H1 (cell line): ENCODE data around the gene THSD1. TPM values are rescaled to one million over a fixed set of nuclear protein-coding genes. Genes with fewer than 3 reads are reported as not detected.

ENCODE experiments used
- CTCF ChIA-PET: fragments of 300-600 bp; sonication (Branson Sonifier 250); formaldehyde crosslinking; loops from one replicate; lab custom pipeline; 2021; ENCODE audit not compliant: partially characterized antibody; lab: Charles Lee
- POLR2A ChIA-PET: fragments of 300-600 bp; sonication (Branson Sonifier 250); formaldehyde crosslinking; loops from one replicate; lab custom pipeline; 2021; ENCODE audit warnings: inconsistent platforms; ENCODE audit not compliant: partially characterized antibody; lab: Charles Lee
- DNase-seq, 2 experiments: peaks; one replicate each; pipeline versions ENCODE4 v3.0.0 to v3.0.0-alpha.2; 2010 to 2022; ENCODE audit warnings: low spot score in 2 of 2, low read depth in 1 of 2, mixed read lengths in 1 of 2
- FAIRE-seq: peaks from 2 replicates; lab custom pipeline; 2011; peaks lifted over from hg19 to GRCh38; lab: Jason Lieb, UNC
- H2AFZ ChIP-seq: 2 replicates; pipeline ENCODE4 v1.8.1; 2012; ENCODE audit warnings: low read length, inconsistent platforms
- H2AK5ac ChIP-seq: 2 replicates; pipeline ENCODE4 v1.6.1; 2013; ENCODE audit warnings: low read depth, low read length
- H2BK120ac ChIP-seq: replicated peaks from 2 replicates; pipeline ENCODE3; 2013; ENCODE audit warnings: low read depth, low read length, inconsistent platforms
- H2BK12ac ChIP-seq: 2 replicates; pipeline ENCODE4 v1.6.1; 2013; ENCODE audit warnings: low read depth, low read length
- H2BK15ac ChIP-seq: 2 replicates; pipeline ENCODE4 v1.6.1; 2013; ENCODE audit warnings: low read length
- H2BK20ac ChIP-seq: 2 replicates; pipeline ENCODE4 v1.6.1; 2013; ENCODE audit warnings: low read length
- H2BK5ac ChIP-seq: 2 replicates; pipeline ENCODE4 v1.6.1; 2013; ENCODE audit warnings: low read depth, low read length
- H3K14ac ChIP-seq: 2 replicates; pipeline ENCODE4 v1.6.1; 2013; ENCODE audit warnings: inconsistent platforms; ENCODE audit not compliant: insufficient read length
- H3K18ac ChIP-seq: 2 replicates; pipeline ENCODE4 v1.6.1; 2013; ENCODE audit warnings: low read length; ENCODE audit errors: extremely low read depth
- H3K23ac ChIP-seq: 2 replicates; pipeline ENCODE4 v1.6.1; 2013; ENCODE audit warnings: inconsistent platforms; ENCODE audit not compliant: insufficient read length
- H3K23me2 ChIP-seq: 2 replicates; pipeline ENCODE4 v1.6.1; 2013; ENCODE audit warnings: low read depth, low read length
- H3K27ac ChIP-seq: 2 replicates; pipeline ENCODE4 v1.6.1; 2011; ENCODE audit warnings: low read depth, low read length, inconsistent platforms
- H3K27me3 ChIP-seq, 4 experiments: replicated peaks in 1 of 4; 1 replicate in 1 of 4; 2 replicates in 3 of 4; pipeline versions ENCODE4 v1.6.1 to v1.8.1; 2011 to 2013; ENCODE audit warnings: low read length in 3 of 4, mild to moderate bottlenecking in 3 of 4, inconsistent platforms in 2 of 4, mixed read lengths in 2 of 4, moderate library complexity in 1 of 4; ENCODE audit not compliant: control insufficient read depth in 3 of 4, insufficient read depth in 3 of 4; ENCODE audit errors: extremely low read depth in 1 of 4
- H3K36me3 ChIP-seq, 4 experiments: 2 replicates each; pipeline versions ENCODE4 v1.6.1 to v1.8.1; 2011 to 2013; ENCODE audit warnings: mild to moderate bottlenecking in 4 of 4, low read length in 3 of 4, moderate library complexity in 2 of 4, control low read depth in 1 of 4, inconsistent platforms in 1 of 4; ENCODE audit not compliant: insufficient read depth in 4 of 4, control insufficient read depth in 2 of 4
- H3K4ac ChIP-seq: replicated peaks from 2 replicates; pipeline ENCODE3; 2013; ENCODE audit warnings: low read length, low read depth, mixed read lengths, inconsistent platforms; ENCODE audit not compliant: insufficient read length
- H3K4me1 ChIP-seq, 4 experiments: replicated peaks in 1 of 4; 1 replicate in 1 of 4; 2 replicates in 3 of 4; pipeline versions ENCODE4 v1.6.1 to v1.8.1; 2011 to 2013; ENCODE audit warnings: low read length in 3 of 4, inconsistent platforms in 2 of 4, mixed read lengths in 1 of 4; ENCODE audit not compliant: insufficient read depth in 4 of 4, control insufficient read depth in 3 of 4
- H3K4me2 ChIP-seq, 2 experiments: 2 replicates each; pipeline versions ENCODE4 v1.6.1 to v1.8.1; 2011 to 2013; ENCODE audit warnings: low read depth in 2 of 2, low read length in 2 of 2, control low read depth in 1 of 2, inconsistent platforms in 1 of 2, mild to moderate bottlenecking in 1 of 2; ENCODE audit not compliant: insufficient read depth in 1 of 2
- H3K4me3 ChIP-seq, 4 experiments: fragments of 200-600, 300-600 bp in 1 of 4; sonication (generic), shearing (Covaris generic), sonication (Bioruptor Twin) in 1 of 4; 2 replicates each; pipeline versions ENCODE4 v1.5.1 to v1.8.1; 2011 to 2016; ENCODE audit warnings: low read length in 4 of 4, low read depth in 3 of 4, control low read depth in 2 of 4, inconsistent platforms in 2 of 4, mild to moderate bottlenecking in 2 of 4, mixed read lengths in 1 of 4, moderate library complexity in 1 of 4; ENCODE audit not compliant: insufficient read depth in 2 of 4; ENCODE audit errors: extremely low read depth in 1 of 4
- H3K56ac ChIP-seq: replicated peaks from 2 replicates; pipeline ENCODE3; 2013; ENCODE audit warnings: low read depth, mild to moderate bottlenecking, mixed read lengths, low read length, inconsistent platforms; ENCODE audit not compliant: insufficient read length
- H3K79me1 ChIP-seq: 2 replicates; pipeline ENCODE4 v1.6.1; 2013; ENCODE audit warnings: low read depth, low read length, control low read depth
- H3K79me2 ChIP-seq, 2 experiments: 2 replicates each; pipeline versions ENCODE4 v1.6.1 to v1.8.1; 2012 to 2013; ENCODE audit warnings: low read length in 2 of 2, mild to moderate bottlenecking in 2 of 2, inconsistent platforms in 1 of 2; ENCODE audit not compliant: insufficient read depth in 2 of 2, control insufficient read depth in 1 of 2
- H3K9ac ChIP-seq, 4 experiments: replicated peaks in 1 of 4; 1 replicate in 1 of 4; 2 replicates in 3 of 4; pipeline versions ENCODE4 v1.6.1 to v1.8.1; 2011 to 2013; ENCODE audit warnings: low read depth in 3 of 4, low read length in 3 of 4, control low read depth in 2 of 4, mild to moderate bottlenecking in 2 of 4, moderate library complexity in 2 of 4, inconsistent platforms in 1 of 4; ENCODE audit errors: extremely low read depth in 1 of 4
- H3K9me3 ChIP-seq, 2 experiments: 2 replicates each; pipeline versions ENCODE4 v1.6.1 to v1.8.1; 2012 to 2013; ENCODE audit warnings: mild to moderate bottlenecking in 2 of 2, moderate library complexity in 2 of 2, control low read depth in 1 of 2, inconsistent platforms in 1 of 2, low read depth in 1 of 2, low read length in 1 of 2, mixed read lengths in 1 of 2; ENCODE audit not compliant: insufficient read depth in 2 of 2
- H4K20me1 ChIP-seq, 2 experiments: replicated peaks in 1 of 2; 2 replicates each; pipeline versions ENCODE3 to v1.8.1; 2011 to 2013; ENCODE audit warnings: inconsistent platforms in 2 of 2, low read length in 2 of 2, mild to moderate bottlenecking in 1 of 2; ENCODE audit not compliant: insufficient read depth in 2 of 2, control insufficient read depth in 1 of 2
- H4K5ac ChIP-seq: 2 replicates; pipeline ENCODE4 v1.6.1; 2013; ENCODE audit warnings: low read length, low read depth, mixed read lengths, inconsistent platforms; ENCODE audit not compliant: insufficient read length
- H4K8ac ChIP-seq: 2 replicates; pipeline ENCODE4 v1.8.0; 2013; ENCODE audit warnings: mild to moderate bottlenecking, moderate library complexity, low read length, inconsistent platforms; ENCODE audit not compliant: insufficient read depth; ENCODE audit errors: extremely low read depth
- H4K91ac ChIP-seq: replicated peaks from 2 replicates; pipeline ENCODE3; 2013; ENCODE audit warnings: low read length, mixed read lengths, inconsistent platforms; ENCODE audit not compliant: insufficient read length
- ASH2L ChIP-seq: fragments of 200-600, 300-600 bp; sonication (generic); IDR thresholded peaks from one replicate; pipeline ENCODE4 v1.7.1; 2017; ENCODE audit warnings: low read length
- BRCA1 ChIP-seq: IDR thresholded peaks from 2 replicates; pipeline ENCODE4 v1.6.1; 2012; ENCODE audit warnings: low read depth, low read length, improper control_type of control experiment
- CHD2 ChIP-seq: IDR thresholded peaks from 2 replicates; pipeline ENCODE4 v1.6.1; 2012; ENCODE audit warnings: low read length, improper control_type of control experiment
- EZH2 ChIP-seq: fragments of 200-600 bp; sonication (generic); IDR thresholded peaks from 2 replicates; pipeline ENCODE4 v1.7.1; 2012; ENCODE audit warnings: low read depth, mild to moderate bottlenecking, moderate library complexity, low read length, inconsistent platforms; ENCODE audit not compliant: severe bottlenecking
- HDAC6 ChIP-seq: IDR thresholded peaks from one replicate; pipeline ENCODE4 v1.7.1; 2012; ENCODE audit warnings: low read depth, mild to moderate bottlenecking, inconsistent platforms, low read length, moderate library complexity
- MAX ChIP-seq: IDR thresholded peaks from 2 replicates; pipeline ENCODE4 v1.6.1; 2012; ENCODE audit warnings: inconsistent platforms
- RAD21 ChIP-seq, 2 experiments: IDR thresholded peaks in 1 of 2; conservative IDR thresholded peaks in 1 of 2; 2 replicates each; pipeline ENCODE4 v1.6.1; 2011; ENCODE audit warnings: low read depth in 2 of 2, low read length in 2 of 2, improper control_type of control experiment in 1 of 2, inconsistent platforms in 1 of 2, mild to moderate bottlenecking in 1 of 2, moderate library complexity in 1 of 2
- SIN3A ChIP-seq, 2 experiments: IDR thresholded peaks in 1 of 2; conservative IDR thresholded peaks in 1 of 2; 2 replicates each; pipeline ENCODE4 v1.6.1; 2011 to 2012; ENCODE audit warnings: low read length in 2 of 2, improper control_type of control experiment in 1 of 2, low read depth in 1 of 2, mild to moderate bottlenecking in 1 of 2
- WGBS, 2 experiments: shearing (Covaris generic) in 1 of 2; methylation state at CpG; one replicate each; pipeline versions ENCODE4 v1.1.6 to v1.1.7; 2013 to 2015; ENCODE audit warnings: low lambda C conversion rate in 2 of 2, mixed read lengths in 2 of 2, inconsistent platforms in 1 of 2, low coverage in 1 of 2, missing lambda C conversion rate in 1 of 2; ENCODE audit not compliant: insufficient replicate concordance in 2 of 2, insufficient coverage in 1 of 2, insufficient read length in 1 of 2; ENCODE audit errors: extremely low coverage in 1 of 2, missing lambda C conversion rate in 1 of 2; 5-methylcytosine and 5-hydroxymethylcytosine counted together
- long read RNA-seq, 2 experiments: library from RNA in 1 of 2; library from capped mRNA in 1 of 2; stranded (forward); transcript quantifications; one replicate each; pipeline ENCODE4 v2.0.0, GENCODE V29; 2021; ENCODE audit warnings: inconsistent platforms in 1 of 2
- polyA minus RNA-seq, 3 experiments: library from RNA; depleted of rRNA, polyadenylated mRNA; stranded (reverse); fragments of >200 nt; gene quantifications; 1 replicate in 2 of 3; 2 replicates in 1 of 3; pipeline ENCODE4 v1.2.3, GENCODE V29; 2011
- polyA plus RNA-seq, 7 experiments: library from polyadenylated mRNA; depleted of rRNA in 3 of 7; stranded (reverse) in 5 of 7; unstranded in 2 of 7; fragments of >200 nt in 5 of 7; fragments of 200-250 nt in 2 of 7; gene quantifications; 1 replicate in 5 of 7; 2 replicates in 1 of 7; 4 replicates in 1 of 7; pipeline versions ENCODE4 v1.2.1 to v1.2.3, GENCODE V29; 2011 to 2013; ENCODE audit warnings: missing spikeins in 2 of 7, mixed read lengths in 2 of 7
- total RNA-seq: library from RNA; stranded (reverse); fragmentation: NEBNext Ultra II Directional; extraction: Animal tissue kit (Norgen Biotek cat#: 25700); gene quantifications from 2 replicates; pipeline ENCODE4 v1.2.1, GENCODE V29; 2021

THSD1 gene
- total RNA-seq = 0.23 and 0.35 TPM in 2 replicates
- polyA plus RNA-seq (2011; rRNA removed) = 0.17 and 0.22 TPM in 2 replicates
- polyA plus RNA-seq (2011; cell fraction: cytosol; rRNA removed) = 0.27 TPM
- 0.27 TPM for polyA plus RNA-seq (2011; cell fraction: nucleus; rRNA removed)
- 0.10 to 0.21 TPM (median 0.13 TPM) in 4 replicates for polyA plus RNA-seq (2012, experiment 1 of 2)
- polyA plus RNA-seq (2012, experiment 2 of 2) = 0.14 TPM
- 0.34 TPM for polyA plus RNA-seq (2013, experiment 1 of 2)
- 0.42 TPM for polyA plus RNA-seq (2013, experiment 2 of 2)
- 0.63 and 0.69 TPM in 2 replicates for polyA minus RNA-seq (2011; rRNA and poly(A)+ RNA removed)
- polyA minus RNA-seq (2011; cell fraction: cytosol; rRNA and poly(A)+ RNA removed) = not detected
- polyA minus RNA-seq (2011; cell fraction: nucleus; rRNA and poly(A)+ RNA removed) = 0.40 TPM
- long read RNA-seq, experiment 1 = 0 reads
- long read RNA-seq, experiment 2 = 0 reads

GRCh38 chr13:52405767-52406494 is at the start of gene THSD1:
Gene THSD1 (minus strand): TSS chr13:52406172. CDS start chr13:52402600, 3,572 bp downstream.
- no peak within 1 kb of the TSS for H3K27ac ChIP-seq
- peak in 1 of 2 experiments; percentile 65 for DNase-seq
- no peak for TF ChIP-seq HDAC6
- peak; percentile 59 for TF ChIP-seq ASH2L
- no peak for TF ChIP-seq RAD21 (IDR thresholded peaks at IDR 0.05 in 1 of 2, conservative IDR thresholded peaks at IDR 0.05 in 1 of 2; ENCODE audit: low read depth in 2 of 2, low read length in 2 of 2)
- TF ChIP-seq CHD2 = 0 out of 2 replicates have a peak, but pooled peaks have one; percentile 18
- TF ChIP-seq BRCA1 = no peak
- TF ChIP-seq EZH2 = peak; percentile 48
- peak; percentile 59 for TF ChIP-seq MAX
- TF ChIP-seq SIN3A (conservative IDR thresholded peaks at IDR 0.05 in 1 of 2, IDR thresholded peaks at IDR 0.05 in 1 of 2; ENCODE audit: low read depth in 1 of 2, low read length in 2 of 2) = no peak

More at GRCh38 chr13:52405767-52406494, at the start of gene THSD1:
- Histone ChIP-seq H3K4me3 (peak within 1 kb of the TSS; percentile 47 to 74 (median 58)), H3K18ac (no peak within 1 kb of the TSS), H4K5ac (no peak within 1 kb of the TSS), H3K56ac (no peak within 1 kb of the TSS), H3K23ac (no peak within 1 kb of the TSS), H4K91ac (no peak within 1 kb of the TSS), H3K23me2 (peaks cover 7% of the 10 kb centered on the region), H4K8ac (0 out of 2 replicates have a peak within 1 kb of the TSS, but pooled peaks have one; percentile 31), H3K79me1 (no peaks in the 10 kb centered on the region), H2BK120ac (no peak within 1 kb of the TSS), H3K4ac (no peak within 1 kb of the TSS), H2AK5ac (no peak within 1 kb of the TSS), H2BK5ac (no peak within 1 kb of the TSS), H3K9me3 (no peaks in the 10 kb centered on the region), H4K20me1 (no peaks in the 10 kb centered on the region), H2BK20ac (no peak within 1 kb of the TSS), H3K36me3 (no peaks in the 10 kb centered on the region), H3K27me3 (peaks cover 3 to 30% (median 16%) of the 10 kb centered on the region in 4 experiments; a peak in 6 of 7 replicates), H3K4me1 (peaks cover 0 to 5% (median 2%) of the 10 kb centered on the region in 4 experiments; a peak in 2 of 7 replicates), H3K4me2 (peak within 1 kb of the TSS; percentile 75 to 88), H3K79me2 (no peaks in the 10 kb centered on the region), H2BK15ac (no peak within 1 kb of the TSS), H3K9ac (no peak within 1 kb of the TSS), H2BK12ac (no peak within 1 kb of the TSS), H2AFZ (peak within 1 kb of the TSS; percentile 63; the same call in 1 of the 2 replicates), H3K14ac (no peak within 1 kb of the TSS)
- FAIRE-seq = no peak
- POLR2A ChIA-PET = interaction anchor here (0.9 kb wide), 1 partner anchor 43 kb away, joined by 3 read pairs; no protein-coding TSS in a partner anchor
- 7% methylated on average over 35 of the region's 68 CpGs; no CpG with 5 or more reads in 1 of the 2 experiments for WGBS, 2 experiments
- CTCF ChIA-PET = interaction anchor here (0.6 to 1.4 kb wide), 2 partner anchors 18 to 68 kb away, joined by 4 read pairs; no protein-coding TSS in a partner anchor
